Measurements from ENCODE around the gene CPT1C.

CPT1C gene

DNA sequence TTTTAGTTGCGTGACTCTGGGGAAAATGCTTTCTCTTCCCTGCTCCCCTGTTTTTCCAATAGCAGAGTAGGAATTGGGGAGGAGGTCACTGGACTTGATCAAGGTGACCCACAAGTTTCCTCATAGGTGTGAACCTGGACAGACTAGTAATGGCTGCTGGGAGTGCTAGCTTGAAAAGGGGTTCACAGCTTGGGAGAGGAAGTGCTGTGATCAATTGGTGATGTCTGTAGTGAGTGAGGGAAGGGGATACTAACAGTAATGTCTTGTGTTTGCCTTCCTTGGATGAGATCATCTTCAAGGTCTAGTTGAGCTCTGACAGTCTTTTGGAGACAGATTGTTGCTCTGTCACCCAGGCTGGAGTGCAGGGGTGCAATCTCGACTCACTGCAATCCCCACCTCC is 23.4 kb upstream of the CPT1C start:
- TF ChIP-seq, protein P1, sequence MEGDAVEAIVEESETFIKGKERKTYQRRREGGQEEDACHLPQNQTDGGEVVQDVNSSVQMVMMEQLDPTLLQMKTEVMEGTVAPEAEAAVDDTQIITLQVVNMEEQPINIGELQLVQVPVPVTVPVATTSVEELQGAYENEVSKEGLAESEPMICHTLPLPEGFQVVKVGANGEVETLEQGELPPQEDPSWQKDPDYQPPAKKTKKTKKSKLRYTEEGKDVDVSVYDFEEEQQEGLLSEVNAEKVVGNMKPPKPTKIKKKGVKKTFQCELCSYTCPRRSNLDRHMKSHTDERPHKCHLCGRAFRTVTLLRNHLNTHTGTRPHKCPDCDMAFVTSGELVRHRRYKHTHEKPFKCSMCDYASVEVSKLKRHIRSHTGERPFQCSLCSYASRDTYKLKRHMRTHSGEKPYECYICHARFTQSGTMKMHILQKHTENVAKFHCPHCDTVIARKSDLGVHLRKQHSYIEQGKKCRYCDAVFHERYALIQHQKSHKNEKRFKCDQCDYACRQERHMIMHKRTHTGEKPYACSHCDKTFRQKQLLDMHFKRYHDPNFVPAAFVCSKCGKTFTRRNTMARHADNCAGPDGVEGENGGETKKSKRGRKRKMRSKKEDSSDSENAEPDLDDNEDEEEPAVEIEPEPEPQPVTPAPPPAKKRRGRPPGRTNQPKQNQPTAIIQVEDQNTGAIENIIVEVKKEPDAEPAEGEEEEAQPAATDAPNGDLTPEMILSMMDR (IDR thresholded peaks at IDR 0.05; ENCODE audit: low read depth, low read length), result no peak
- no peak for DNase-seq (ENCODE audit: low read depth in 2 of 2)
- no peak overlapping the region for H3K4me3 ChIP-seq (replicated peaks in 1 of 2; ENCODE audit: low read depth in 2 of 2, low read length in 2 of 2)

- TF ChIP-seq, protein P1 (IDR thresholded peaks at IDR 0.05; ENCODE audit: low read depth, low read length), result no peak
- no peak overlapping the region for H3K4me3 ChIP-seq (replicated peaks in 1 of 2; ENCODE audit: low read depth in 2 of 2, low read length in 2 of 2)
- no peak for DNase-seq (ENCODE audit: low read depth in 2 of 2)
These were observed 21.4 kb upstream of the CPT1C start for GRCh38 chr19:49669516-49669915.

GRCh38 chr19:49672131-49672919 is 18.6 kb upstream of the CPT1C start:
- H3K4me3 ChIP-seq (replicated peaks in 1 of 2; ENCODE audit: low read depth in 2 of 2, low read length in 2 of 2), result no peak overlapping the region
- DNase-seq (ENCODE audit: low read depth in 2 of 2), result peak; percentile 72 to 77
- TF ChIP-seq, protein P1 (IDR thresholded peaks at IDR 0.05; ENCODE audit: low read depth, low read length), result peak; percentile 97

DNA sequence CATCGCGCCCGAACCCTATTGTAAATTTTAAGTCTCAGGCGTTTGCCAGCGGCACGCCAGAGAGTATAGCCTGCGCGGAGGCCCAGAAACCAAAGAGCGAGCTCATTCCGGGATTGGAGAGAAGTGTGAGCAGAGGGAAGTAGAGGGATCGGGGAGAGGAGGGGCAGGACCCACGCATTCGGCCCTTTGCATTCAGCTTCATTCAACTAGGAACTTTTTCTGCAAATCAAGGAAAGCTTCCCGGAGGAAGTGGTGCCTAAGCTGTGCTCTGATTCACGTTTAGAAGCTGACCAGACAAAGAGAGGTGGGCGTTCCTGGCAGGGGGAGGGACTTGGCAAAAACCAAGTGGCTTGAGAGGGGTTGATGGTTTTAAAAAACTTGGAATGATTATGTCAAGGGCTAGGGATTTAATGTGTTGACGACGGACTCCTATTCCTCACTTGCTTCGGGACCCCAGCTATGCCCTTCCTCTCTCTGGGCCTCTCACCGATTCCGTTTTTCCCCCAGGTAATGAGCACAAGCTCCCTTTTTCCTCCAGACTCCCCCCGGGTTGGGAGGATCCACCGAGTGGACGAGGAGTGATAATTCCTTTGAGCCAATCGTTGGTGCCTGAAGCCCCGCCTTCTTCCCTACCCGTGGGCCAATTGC is 14.7 kb upstream of the CPT1C start:
- DNase-seq (ENCODE audit: low read depth in 2 of 2), result peak; percentile 97 to 98
- peak overlapping the region; percentile 35 to 43 for H3K4me3 ChIP-seq (replicated peaks in 1 of 2; ENCODE audit: low read depth in 2 of 2, low read length in 2 of 2)
- TF ChIP-seq, protein P1 (IDR thresholded peaks at IDR 0.05; ENCODE audit: low read depth, low read length), result no peak

DNA sequence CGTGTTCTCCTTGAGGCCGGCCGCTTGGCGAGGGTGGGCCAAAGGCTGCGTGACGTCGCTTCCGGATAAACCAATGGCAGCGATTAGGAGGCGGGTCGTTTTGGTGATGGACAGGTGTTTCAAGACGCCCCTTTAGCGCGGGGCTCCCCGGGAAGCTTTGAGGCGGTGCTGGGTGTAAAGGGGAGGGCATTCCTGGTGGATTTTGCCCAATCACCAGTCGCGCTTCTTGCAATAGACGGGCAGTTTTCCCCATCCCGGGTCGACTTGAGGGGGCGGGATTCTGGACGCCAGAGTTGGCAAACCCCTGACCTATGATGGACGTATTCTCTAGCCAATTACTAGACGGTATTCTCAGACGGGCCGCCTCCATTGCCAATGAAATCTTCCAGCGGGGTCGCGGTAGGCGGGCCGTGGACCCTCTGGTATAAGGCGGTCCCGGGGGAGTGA is 14.1 kb upstream of the CPT1C start:
- TF ChIP-seq, protein P1 (IDR thresholded peaks at IDR 0.05; ENCODE audit: low read depth, low read length), result no peak
- DNase-seq (ENCODE audit: low read depth in 2 of 2), result peak; percentile 100
- peak overlapping the region; percentile 100 for H3K4me3 ChIP-seq (replicated peaks in 1 of 2; ENCODE audit: low read depth in 2 of 2, low read length in 2 of 2)

DNA sequence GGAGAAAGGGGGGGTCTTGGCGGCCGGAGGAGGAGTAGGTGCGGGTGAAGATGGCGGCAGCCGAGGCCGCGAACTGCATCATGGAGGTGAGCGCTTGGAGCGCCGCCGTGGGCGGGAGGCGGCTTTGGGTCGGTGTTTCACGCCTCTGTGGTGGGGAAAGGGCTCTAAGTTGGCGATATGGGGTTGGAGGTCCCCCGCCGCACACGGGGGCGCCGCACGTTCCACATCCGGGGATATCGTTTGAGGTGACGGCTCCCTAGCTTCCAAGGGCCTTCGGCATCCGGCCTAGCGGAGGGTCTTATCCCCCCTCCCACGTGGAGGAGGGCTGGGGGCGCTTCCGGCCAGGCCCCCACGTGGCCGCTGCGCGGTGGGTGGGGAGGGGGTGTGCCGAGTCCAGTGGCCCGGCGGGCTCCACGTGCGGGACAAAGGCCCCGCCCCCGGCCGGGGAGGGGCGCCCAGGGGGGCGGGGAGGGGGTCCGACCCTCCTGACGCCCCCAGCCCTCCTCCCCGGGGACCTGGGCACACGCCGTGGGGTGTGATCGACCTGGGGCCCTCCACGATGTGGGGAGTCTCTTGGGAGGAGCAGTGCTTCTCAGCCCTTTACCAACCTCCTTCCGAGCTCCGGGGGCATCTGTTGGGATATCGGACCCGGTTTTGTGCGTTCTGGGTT is 13.6 kb upstream of the CPT1C start, which contains the start of gene PRMT1:
TSS of gene PRMT1 (plus strand) at position 41 of the 670 bp plus-strand sequence. CDS start at position 51, 10 bp downstream.
- TF ChIP-seq, protein P1 (IDR thresholded peaks at IDR 0.05; ENCODE audit: low read depth, low read length), result no peak
- no peak for DNase-seq (ENCODE audit: low read depth in 2 of 2)
- H3K4me3 ChIP-seq (replicated peaks in 1 of 2; ENCODE audit: low read depth in 2 of 2, low read length in 2 of 2), result peak within 1 kb of the TSS; percentile 100

Measured in cardiac fibroblast (primary cell).